SK-N-SH treated with all-trans-retinoic acid at 6 μM for 48 hours (cell line): ENCODE results near the gene THSD4.
A peak's percentile ranks its signal among the peaks of the same experiment; 100 is the strongest.

ENCODE experiments used
- ATAC-seq: fragments of 200-7000 bp; cut with Tn5 transposase; 3 replicates; pipeline ENCODE4 v1.9.1; 2020; ENCODE audit warnings: mild to moderate bottlenecking, moderate library complexity
- ARNTL ChIP-seq: fragments of 450-650 bp; formaldehyde crosslinking; IDR thresholded peaks from 2 replicates; pipeline ENCODE4 v1.5.0; 2020; ENCODE audit warnings: low read depth, mild to moderate bottlenecking, moderate library complexity, borderline replicate concordance
- BACH2 ChIP-seq: fragments of 250-450 bp; sonication (Bioruptor Pico); IDR thresholded peaks from 2 replicates; pipeline ENCODE4 v1.9.0; 2021; ENCODE audit warnings: mild to moderate bottlenecking, borderline replicate concordance
- CSDC2 ChIP-seq: fragments of 250-450 bp; sonication (Bioruptor Pico); IDR thresholded peaks from 2 replicates; pipeline ENCODE4 v1.5.0; 2020; ENCODE audit warnings: mild to moderate bottlenecking, moderate library complexity
- CSRNP3 ChIP-seq: fragments of 250-450 bp; sonication (Bioruptor Pico); IDR thresholded peaks from 2 replicates; pipeline ENCODE4 v1.5.1; 2021; ENCODE audit warnings: mild to moderate bottlenecking, moderate library complexity
- ESRRG ChIP-seq: fragments of 250-450 bp; sonication (Bioruptor Pico); IDR thresholded peaks from 2 replicates; pipeline ENCODE4 v1.6.1; 2021; ENCODE audit warnings: mild to moderate bottlenecking
- GLIS3 ChIP-seq: fragments of 250-450 bp; sonication (Bioruptor Pico); IDR thresholded peaks from 2 replicates; pipeline ENCODE4 v1.5.0; 2020; ENCODE audit warnings: mild to moderate bottlenecking, moderate library complexity
- ISL1 ChIP-seq: fragments of 250-450 bp; sonication (Bioruptor Pico); IDR thresholded peaks from 2 replicates; pipeline ENCODE4 v2.1.2; 2022; ENCODE audit warnings: mild to moderate bottlenecking, moderate library complexity
- PATZ1 ChIP-seq: fragments of 250-450 bp; sonication (Bioruptor Pico); IDR thresholded peaks from 2 replicates; pipeline ENCODE4 v1.8.0; 2020; ENCODE audit warnings: mild to moderate bottlenecking, moderate library complexity, borderline replicate concordance
- POU6F1 ChIP-seq: fragments of 250-450 bp; sonication (Bioruptor Pico); IDR thresholded peaks from 2 replicates; pipeline ENCODE4 v1.8.0; 2021; ENCODE audit warnings: low read depth, mild to moderate bottlenecking, moderate library complexity, borderline replicate concordance
- PPARA ChIP-seq: fragments of 250-450 bp; sonication (Bioruptor Pico); IDR thresholded peaks from 2 replicates; pipeline ENCODE4 v1.5.0; 2020; ENCODE audit warnings: mild to moderate bottlenecking, borderline replicate concordance
- RARB ChIP-seq: fragments of 250-450 bp; sonication (Bioruptor Pico); IDR thresholded peaks from 2 replicates; pipeline ENCODE4 v1.8.0; 2021; ENCODE audit warnings: mild to moderate bottlenecking, moderate library complexity
- SNAI2 ChIP-seq: fragments of 250-450 bp; sonication (Bioruptor Pico); IDR thresholded peaks from 2 replicates; pipeline ENCODE4 v1.5.0; 2020; ENCODE audit warnings: mild to moderate bottlenecking, moderate library complexity
- TCF4 ChIP-seq: fragments of 250-450 bp; sonication (Bioruptor Pico); IDR thresholded peaks from 2 replicates; pipeline ENCODE4 v1.8.0; 2021; ENCODE audit warnings: mild to moderate bottlenecking, moderate library complexity, borderline replicate concordance
- TOX ChIP-seq: fragments of 250-450 bp; sonication (Bioruptor Pico); IDR thresholded peaks from 2 replicates; pipeline ENCODE4 v1.8.0; 2021; ENCODE audit warnings: mild to moderate bottlenecking, moderate library complexity, borderline replicate concordance
- ZFP3 ChIP-seq: fragments of 250-450 bp; sonication (Bioruptor Pico); IDR thresholded peaks from 2 replicates; pipeline ENCODE4 v1.5.0; 2020; ENCODE audit warnings: mild to moderate bottlenecking, moderate library complexity
- ZFP30 ChIP-seq: fragments of 450-650 bp; formaldehyde crosslinking; IDR thresholded peaks from 2 replicates; pipeline ENCODE4 v1.5.0; 2022; ENCODE audit warnings: mild to moderate bottlenecking, moderate library complexity
- ZNF70 ChIP-seq: fragments of 450-650 bp; formaldehyde crosslinking; IDR thresholded peaks from 2 replicates; pipeline ENCODE4 v1.5.0; 2020; ENCODE audit warnings: mild to moderate bottlenecking, moderate library complexity
- ZNF8 ChIP-seq: fragments of 450-650 bp; formaldehyde crosslinking; IDR thresholded peaks from 2 replicates; pipeline ENCODE4 v1.5.0; 2020; ENCODE audit warnings: mild to moderate bottlenecking, moderate library complexity

The THSD4 gene

GRCh38 chr15:71716990-71717389 is 601.7 kb downstream of the THSD4 start (continued):
- no peak for TF ChIP-seq ARNTL (CRISPR knock-in tag)
- no peak for TF ChIP-seq GLIS3 (CRISPR knock-in tag)
- TF ChIP-seq ESRRG (CRISPR knock-in tag): no peak
- no peak for TF ChIP-seq ZNF70 (CRISPR knock-in tag)
- no peak for TF ChIP-seq BACH2 (CRISPR knock-in tag)
- no peak for TF ChIP-seq TOX (CRISPR knock-in tag)
- no peak for TF ChIP-seq ZFP30 (CRISPR knock-in tag)
- TF ChIP-seq TCF4 (CRISPR knock-in tag): no peak

GRCh38 chr15:71718116-71718910 is 603.0 kb downstream of the THSD4 start:
- no peak for TF ChIP-seq TOX (CRISPR knock-in tag)
- TF ChIP-seq ARNTL (CRISPR knock-in tag): no peak
- no peak for TF ChIP-seq TCF4 (CRISPR knock-in tag)
- no peak for TF ChIP-seq BACH2 (CRISPR knock-in tag)
- no peak for TF ChIP-seq ZFP30 (CRISPR knock-in tag)
- TF ChIP-seq GLIS3 (CRISPR knock-in tag): no peak
- no peak for TF ChIP-seq RARB (CRISPR knock-in tag)
- TF ChIP-seq CSDC2 (CRISPR knock-in tag): no peak
- no peak for TF ChIP-seq ESRRG (CRISPR knock-in tag)
- TF ChIP-seq POU6F1: no peak
- no peak for ATAC-seq

- no peak for TF ChIP-seq CSDC2 (CRISPR knock-in tag)
- TF ChIP-seq BACH2 (CRISPR knock-in tag): no peak
- no peak for ATAC-seq
These were observed 608.1 kb downstream of the THSD4 start for GRCh38 chr15:71723344-71723743.

GRCh38 chr15:71725207-71725955 is 610.1 kb downstream of the THSD4 start:
- peak; percentile 57 for TF ChIP-seq ISL1 (CRISPR knock-in tag)
- 0 out of 2 replicates have a peak, but pooled peaks have one; percentile 20 for TF ChIP-seq ZFP3
- TF ChIP-seq TOX (CRISPR knock-in tag): peak; percentile 46; the same call in 1 of the 2 replicates
- peak; percentile 90 for ATAC-seq

GRCh38 chr15:71728881-71729280 is 613.6 kb downstream of the THSD4 start:
- TF ChIP-seq POU6F1: no peak
- no peak for TF ChIP-seq ZFP3
- TF ChIP-seq PPARA: no peak
- TF ChIP-seq ZFP30 (CRISPR knock-in tag): no peak
- no peak for TF ChIP-seq BACH2 (CRISPR knock-in tag)
- TF ChIP-seq TCF4 (CRISPR knock-in tag): no peak
- no peak for TF ChIP-seq ESRRG (CRISPR knock-in tag)
- TF ChIP-seq CSRNP3 (CRISPR knock-in tag): no peak
- no peak for ATAC-seq

- TF ChIP-seq CSDC2 (CRISPR knock-in tag): no peak
- no peak for TF ChIP-seq ZNF8 (CRISPR knock-in tag)
- no peak for TF ChIP-seq CSRNP3 (CRISPR knock-in tag)
- TF ChIP-seq SNAI2: no peak
- TF ChIP-seq ZFP30 (CRISPR knock-in tag): no peak
- TF ChIP-seq PATZ1: no peak
- ATAC-seq: no peak
These were observed 614.0 kb downstream of the THSD4 start for GRCh38 chr15:71729319-71729718.
